Right cardiac atrium (tissue), 5 donors: ENCODE results near the gene GPR152. TPM values are rescaled to one million over a fixed set of nuclear protein-coding genes. Genes with fewer than 3 reads are reported as not detected.

Source experiments
- ATAC-seq, 2 donors: fragments of 200-7000 bp; cut with Tn5 transposase; one replicate each; pipeline versions ENCODE4 v1.8.0 to v1.9.1; 2020; ENCODE audit warnings: moderate library complexity in 2 of 2, mild to moderate bottlenecking in 1 of 2
- DNase-seq, 3 donors: peaks; one replicate each; pipeline ENCODE4 v3.0.0-alpha.2; 2020
- H3K27ac ChIP-seq: one replicate; pipeline ENCODE4 v1.5.1; 2013; ENCODE audit warnings: mild to moderate bottlenecking, low read length, control low read depth, moderate library complexity
- H3K27me3 ChIP-seq: one replicate; pipeline ENCODE4 v1.6.1; 2013; ENCODE audit not compliant: control insufficient read depth, insufficient read depth
- H3K4me1 ChIP-seq: one replicate; pipeline ENCODE4 v1.6.1; 2013; ENCODE audit warnings: low read length; ENCODE audit not compliant: control insufficient read depth, insufficient read depth
- H3K4me3 ChIP-seq: one replicate; pipeline ENCODE4 v1.5.1; 2013; ENCODE audit warnings: low read length, control low read depth
- H3K9me3 ChIP-seq: one replicate; pipeline ENCODE4 v1.6.1; 2013; ENCODE audit warnings: low read length; ENCODE audit not compliant: control insufficient read depth
- WGBS: extraction: QIAGEN DNeasy Blood & Tissue Kit; methylation state at CpG from one replicate; pipeline ENCODE4 v1.1.7; 2013; 5-methylcytosine and 5-hydroxymethylcytosine counted together
- intact Hi-C, 4 donors: fragments of 100-400 bp; cut with DNase I; formaldehyde crosslinking; loops; one replicate each; pipeline versions ENCODE4 v1.11.0 to v1.14.0; 2022 to 2023
- polyA plus RNA-seq: library from polyadenylated mRNA; stranded (reverse); fragments of 200-250 nt; gene quantifications from one replicate; pipeline ENCODE4 v1.2.3, GENCODE V29; 2013
- total RNA-seq, 4 donors: library from RNA; stranded (reverse); fragmentation: NEBNext Ultra II Directional; extraction: Animal tissue kit (Norgen Biotek cat#: 25700); gene quantifications; one replicate each; pipeline ENCODE4 v1.2.1, GENCODE V29; 2021
- donor health status: healthy with polysubstance abuse.
- donor health status: DM: no; HTN: yes; CAD: no.
- donor health status: DM: no; HTN: no; CAD: no.
- donor health status: DM: no; HTN: yes; CAD: no; lungs with severe emphysema.
- donor health status: DM: yes; HTN: yes; CAD: no.

GPR152 gene
- total and polyA plus RNA-seq, 5 donors: not detected

GRCh38 chr11:67450796-67451657 lies 1.5 kb downstream of the GPR152 start:
- Histone ChIP-seq H3K4me3 (no peak overlapping the region), H3K27ac (no peak overlapping the region), H3K4me1 (no peaks in the 10 kb centered on the region), H3K27me3 (no peaks in the 10 kb centered on the region), H3K9me3 (no peaks in the 10 kb centered on the region)
- peak in 2 of 3 donors; percentile 34 to 58 for DNase-seq
- 89% methylated on average over 25 of the region's 25 CpGs for WGBS
- no peak for ATAC-seq
- intact Hi-C loops: no loop called here

- H3K4me3 ChIP-seq: no peak overlapping the region
- DNase-seq (peak in 2 of 3 donors; percentile 16 to 33), ATAC-seq (no peak)
- 69% methylated on average over 9 of the region's 9 CpGs for WGBS
- no peaks in the 10 kb centered on the region for H3K27me3 ChIP-seq
- no peaks in the 10 kb centered on the region for H3K4me1 ChIP-seq
- intact Hi-C loops: no loop called here
- H3K9me3 ChIP-seq: no peaks in the 10 kb centered on the region
- no peak overlapping the region for H3K27ac ChIP-seq
These were observed 3.2 kb downstream of the GPR152 start for GRCh38 chr11:67449116-67449844.

- intact Hi-C loops: no loop called here
- H3K4me1 ChIP-seq: no peaks in the 10 kb centered on the region
- ATAC-seq: no peak
These were observed 4.3 kb downstream of the GPR152 start for GRCh38 chr11:67448220-67448609.

GRCh38 chr11:67445515-67445914 lies 7.0 kb downstream of the GPR152 start:
- H3K4me1 ChIP-seq: no peaks in the 10 kb centered on the region
- intact Hi-C loops: no loop called here
- DNase-seq: no peak
- no peaks in the 10 kb centered on the region for H3K27me3 ChIP-seq
- ATAC-seq: no peak
- no peaks in the 10 kb centered on the region for H3K9me3 ChIP-seq
- no peak overlapping the region for H3K27ac ChIP-seq
- no peak overlapping the region for H3K4me3 ChIP-seq
- WGBS: 82% methylated on average over 5 of the region's 5 CpGs

More at GRCh38 chr11:67448220-67448609, 4.3 kb downstream of the GPR152 start:
- no peak for DNase-seq
- no peak overlapping the region for H3K4me3 ChIP-seq
- H3K9me3 ChIP-seq: no peaks in the 10 kb centered on the region
- no peaks in the 10 kb centered on the region for H3K27me3 ChIP-seq
- 94% methylated on average over 7 of the region's 7 CpGs for WGBS
- H3K27ac ChIP-seq: no peak overlapping the region

- intact Hi-C loops: no loop called here
- DNase-seq: peak in 1 of 3 donors; percentile 60
- H3K9me3 ChIP-seq: no peaks in the 10 kb centered on the region
- no peaks in the 10 kb centered on the region for H3K4me1 ChIP-seq
- no peaks in the 10 kb centered on the region for H3K27me3 ChIP-seq
- peak overlapping the region; percentile 96 for H3K4me3 ChIP-seq
- WGBS: 35% methylated on average over 45 of the region's 45 CpGs
- ATAC-seq: peak; percentile 1
- peak overlapping the region; percentile 71 for H3K27ac ChIP-seq
These were observed 9.8 kb downstream of the GPR152 start for GRCh38 chr11:67442504-67443404.

GRCh38 chr11:67441731-67442351 lies 10.7 kb downstream of the GPR152 start:
- peak in 1 of 3 donors; percentile 73 for DNase-seq
- intact Hi-C loops: no loop called here
- no peaks in the 10 kb centered on the region for H3K4me1 ChIP-seq

GRCh38 chr11:67441098-67441563 lies 11.4 kb downstream of the GPR152 start:
- no peaks in the 10 kb centered on the region for H3K9me3 ChIP-seq
- intact Hi-C loops: no loop called here
- H3K27ac ChIP-seq: no peak overlapping the region
- 90% methylated on average over 21 of the region's 21 CpGs for WGBS
- ATAC-seq (no peak), DNase-seq (peak in 1 of 3 donors; percentile 55)
- no peak overlapping the region for H3K4me3 ChIP-seq
- H3K27me3 ChIP-seq: no peaks in the 10 kb centered on the region
- H3K4me1 ChIP-seq: no peaks in the 10 kb centered on the region

More at GRCh38 chr11:67441731-67442351, 10.7 kb downstream of the GPR152 start:
- H3K9me3 ChIP-seq: no peaks in the 10 kb centered on the region
- no peak for ATAC-seq
- WGBS: 87% methylated on average over 28 of the region's 28 CpGs
- H3K4me3 ChIP-seq: no peak overlapping the region
- no peak overlapping the region for H3K27ac ChIP-seq
- H3K27me3 ChIP-seq: no peaks in the 10 kb centered on the region

GRCh38 chr11:67440229-67441097 lies 12.1 kb downstream of the GPR152 start:
- Histone ChIP-seq H3K27ac (no peak overlapping the region), H3K9me3 (no peaks in the 10 kb centered on the region), H3K4me3 (no peak overlapping the region), H3K27me3 (no peaks in the 10 kb centered on the region), H3K4me1 (no peaks in the 10 kb centered on the region)
- 68% methylated on average over 17 of the region's 17 CpGs for WGBS
- DNase-seq: peak in 1 of 3 donors; percentile 54
- intact Hi-C loops: no loop called here
- no peak for ATAC-seq

GRCh38 chr11:67439321-67440228 lies 13.0 kb downstream of the GPR152 start:
- ATAC-seq (no peak), DNase-seq (peak in 2 of 3 donors; percentile 57 to 78)
- H3K4me1 ChIP-seq: no peaks in the 10 kb centered on the region
- no peaks in the 10 kb centered on the region for H3K9me3 ChIP-seq
- no peaks in the 10 kb centered on the region for H3K27me3 ChIP-seq
- intact Hi-C loops: no loop called here
- H3K27ac ChIP-seq: peak overlapping the region; percentile 11
- 67% methylated on average over 31 of the region's 31 CpGs for WGBS
- H3K4me3 ChIP-seq: no peak overlapping the region
